NCI-H2107 treated with DMSO at 0.1 percent for 48 hours (cell line): ENCODE results near the gene KSR2.
"Not testable (repeated sequence)": the region's sequence is repeated elsewhere in the genome, so short reads cannot be mapped to it uniquely, and the experiment has no call there.

ENCODE experiments used
- DNase-seq: peaks from one replicate; lab custom pipeline; 2025; ENCODE audit not compliant: unreplicated experiment; lab: John Stamatoyannopoulos, UW

The KSR2 gene

GRCh38 chr12:117768860-117769259, 199.9 kb downstream of the KSR2 start:
- DNase-seq, result no peak

DNA sequence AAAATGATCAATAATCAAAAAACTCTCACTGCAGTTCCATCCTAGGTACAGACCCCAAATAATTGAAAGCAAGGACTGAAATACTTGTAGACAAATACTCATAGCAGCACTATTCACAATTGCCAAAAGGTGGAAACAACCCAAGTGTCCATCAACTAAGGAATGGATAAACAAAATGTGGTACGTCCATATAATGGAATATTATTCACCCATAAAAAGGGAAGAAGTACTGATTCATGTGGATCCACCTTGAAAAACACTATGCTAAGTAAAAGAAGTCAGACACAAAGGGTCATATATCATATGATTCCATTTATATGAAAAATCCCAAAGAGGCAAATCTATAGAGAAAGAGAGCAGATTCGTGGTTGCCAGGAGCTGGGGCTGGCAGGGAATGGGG, 202.8 kb downstream of the KSR2 start:
- DNase-seq, result no peak

DNA sequence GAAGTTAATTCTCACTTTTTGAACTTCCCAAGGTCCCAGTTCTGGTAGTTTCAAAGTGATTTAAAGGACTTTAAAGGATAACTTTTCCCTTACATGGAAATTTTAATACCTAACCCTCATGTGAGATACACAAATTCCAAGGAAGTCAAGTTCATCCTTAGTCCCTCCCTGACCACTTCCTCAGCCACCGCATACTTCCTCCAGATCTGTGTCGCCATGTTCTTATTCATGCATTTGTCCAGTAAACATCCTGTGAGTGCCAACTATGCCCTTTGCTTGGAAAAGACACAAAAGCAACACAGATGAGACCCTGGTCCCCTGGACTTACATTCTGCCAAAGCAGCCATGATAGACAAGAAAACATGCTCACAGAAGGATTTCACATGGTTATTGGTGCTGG, 206.6 kb downstream of the KSR2 start:
- no peak for DNase-seq

GRCh38 chr12:117761528-117762100, 207.2 kb downstream of the KSR2 start:
- no peak for DNase-seq

- no peak for DNase-seq
Measured at GRCh38 chr12:117760990-117761389, 207.8 kb downstream of the KSR2 start.

GRCh38 chr12:117750657-117751056, 218.1 kb downstream of the KSR2 start:
- no peak for DNase-seq

- no peak for DNase-seq
Measured at GRCh38 chr12:117749431-117749830, 219.4 kb downstream of the KSR2 start.

DNA sequence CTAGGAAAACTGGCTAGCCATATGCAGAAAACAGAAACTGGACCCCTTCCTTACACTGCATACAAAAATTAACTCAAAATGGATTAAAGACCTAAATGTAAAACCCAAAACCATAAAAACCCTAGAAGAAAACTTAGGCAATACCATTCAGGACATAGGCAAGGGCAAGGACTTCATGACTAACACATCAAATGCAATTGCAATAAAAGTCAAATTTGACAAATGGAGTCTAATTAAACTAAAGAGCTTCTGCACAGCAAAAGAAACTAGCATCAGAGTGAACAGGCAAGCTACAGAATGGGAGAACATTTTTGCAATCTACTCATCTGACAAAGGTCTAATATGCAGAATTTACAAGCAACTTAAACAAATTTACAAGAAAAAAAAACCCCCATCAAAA, 222.4 kb downstream of the KSR2 start:
- DNase-seq, result not testable (repeated sequence)

DNA sequence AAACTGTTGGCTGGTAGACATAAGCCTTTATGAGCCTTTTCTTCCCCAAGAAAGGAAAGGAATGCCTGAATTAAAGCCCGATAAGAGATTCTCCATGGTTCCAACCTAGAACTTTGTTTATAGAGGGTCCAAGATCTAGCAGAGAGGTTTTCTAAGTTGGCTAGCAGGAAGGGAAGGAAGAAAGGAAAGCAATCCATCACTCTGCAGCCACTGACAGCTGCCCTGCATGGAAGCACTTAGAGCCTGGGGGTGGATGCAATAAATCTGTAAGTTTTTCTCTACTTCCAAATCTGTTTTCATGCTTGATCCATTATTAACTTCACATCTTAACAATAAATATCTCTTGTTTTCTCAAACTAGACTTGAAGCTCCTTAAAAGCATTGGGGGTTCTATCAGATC, 224.4 kb downstream of the KSR2 start:
- no peak for DNase-seq

DNA sequence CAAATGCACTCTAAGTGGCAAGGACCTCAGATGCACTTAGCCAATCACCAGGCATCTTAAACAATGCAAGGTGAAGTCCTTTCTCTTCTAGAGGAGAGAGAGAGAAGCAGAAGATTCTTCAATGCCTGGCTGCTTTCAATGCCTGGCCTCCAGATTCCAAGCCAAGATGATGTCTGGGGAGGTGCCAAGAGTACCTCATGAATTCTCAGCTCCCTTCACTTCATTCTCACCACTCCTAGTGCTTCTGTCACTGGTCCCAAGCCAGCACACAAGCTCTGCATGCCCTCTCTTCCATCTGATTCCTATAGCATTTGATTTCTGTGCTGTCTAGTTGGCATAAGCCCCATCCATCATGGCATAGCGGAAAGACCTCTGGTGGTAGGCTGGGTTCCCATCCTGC, 225.0 kb downstream of the KSR2 start:
- no peak for DNase-seq

DNA sequence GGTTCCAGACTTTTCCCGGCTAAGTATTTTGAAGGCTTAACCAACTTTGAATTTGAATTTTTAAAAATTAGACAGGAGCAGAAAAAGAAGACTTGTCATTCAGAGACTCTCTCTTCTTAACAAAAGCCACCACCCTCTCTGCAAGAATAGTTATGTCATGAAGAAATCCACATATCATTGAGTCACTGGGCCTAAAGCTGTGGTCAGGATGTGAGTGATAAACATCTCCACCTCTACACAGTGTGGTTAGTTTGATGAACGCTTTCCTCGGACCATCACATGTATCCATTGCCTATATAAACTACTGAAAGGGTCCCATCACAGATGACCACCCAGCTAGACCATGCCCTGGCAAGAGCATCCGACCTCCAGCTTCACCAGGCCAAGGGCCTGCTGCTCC, 226.1 kb downstream of the KSR2 start:
- DNase-seq, result no peak

DNA sequence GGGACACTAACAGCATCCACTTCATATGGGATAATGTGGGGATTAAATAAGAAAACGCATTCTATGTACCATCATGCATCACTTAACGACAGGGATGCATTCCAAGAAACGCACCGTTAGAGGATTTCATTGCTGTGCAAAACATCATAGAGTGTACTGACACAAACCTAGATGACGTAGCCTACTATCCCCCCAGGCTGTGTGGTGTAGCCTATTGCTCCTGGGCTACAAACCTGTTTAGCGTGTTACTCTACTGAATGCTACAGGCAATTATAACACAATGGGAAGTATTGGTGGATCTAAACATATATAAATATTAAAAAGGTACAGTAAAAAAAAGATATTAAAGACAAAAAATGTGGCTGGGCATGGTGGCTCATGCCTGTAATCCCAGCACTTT, 230.6 kb downstream of the KSR2 start:
- no peak for DNase-seq

GRCh38 chr12:117733549-117733805, 235.3 kb downstream of the KSR2 start:
- DNase-seq, result no peak

- DNase-seq, result no peak
Measured at GRCh38 chr12:117732761-117733548, 235.8 kb downstream of the KSR2 start.

DNA sequence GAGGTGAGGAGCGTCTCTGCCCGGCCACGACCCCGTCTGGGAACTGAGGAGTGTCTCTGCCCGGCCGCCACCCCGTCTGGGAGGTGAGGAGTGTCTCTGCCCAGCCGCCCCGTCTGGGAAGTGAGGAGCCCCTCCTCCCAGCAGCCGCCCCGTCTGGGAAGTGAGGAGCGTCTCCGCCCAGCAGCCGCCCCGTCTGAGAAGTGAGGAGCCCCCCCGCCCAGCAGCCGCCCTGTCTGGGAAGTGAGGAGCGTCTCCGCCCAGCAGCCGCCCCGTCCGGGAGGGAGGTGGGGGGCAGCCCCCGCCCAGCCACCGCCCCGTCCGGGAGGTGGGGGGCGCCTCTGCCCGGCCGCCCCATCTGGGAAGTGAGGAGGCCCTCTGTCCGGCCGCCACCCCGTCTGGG, 237.7 kb downstream of the KSR2 start:
- DNase-seq, result not testable (repeated sequence)

DNA sequence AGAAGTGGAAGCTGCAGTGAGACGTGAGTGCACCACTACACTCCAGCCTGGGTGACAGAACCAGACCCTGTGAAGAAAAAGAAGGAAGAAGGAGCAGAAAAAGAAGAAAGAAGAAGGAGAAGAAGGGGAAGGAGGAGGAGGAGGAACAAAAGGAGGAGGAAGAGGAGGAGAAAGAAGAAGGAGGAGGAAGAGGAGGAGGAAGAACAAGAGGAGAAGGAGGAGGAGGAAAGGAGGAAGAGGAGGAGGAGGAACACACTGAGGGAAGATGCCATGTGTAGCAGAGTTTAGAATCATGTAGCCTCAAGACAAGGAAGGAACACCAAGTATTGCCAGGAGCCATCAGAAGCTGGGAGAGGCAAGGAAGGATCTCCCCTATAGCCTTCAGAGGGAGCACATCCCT, 241.5 kb downstream of the KSR2 start:
- no peak for DNase-seq

GRCh38 chr12:117724543-117724942, 244.2 kb downstream of the KSR2 start:
- DNase-seq, result no peak

DNA sequence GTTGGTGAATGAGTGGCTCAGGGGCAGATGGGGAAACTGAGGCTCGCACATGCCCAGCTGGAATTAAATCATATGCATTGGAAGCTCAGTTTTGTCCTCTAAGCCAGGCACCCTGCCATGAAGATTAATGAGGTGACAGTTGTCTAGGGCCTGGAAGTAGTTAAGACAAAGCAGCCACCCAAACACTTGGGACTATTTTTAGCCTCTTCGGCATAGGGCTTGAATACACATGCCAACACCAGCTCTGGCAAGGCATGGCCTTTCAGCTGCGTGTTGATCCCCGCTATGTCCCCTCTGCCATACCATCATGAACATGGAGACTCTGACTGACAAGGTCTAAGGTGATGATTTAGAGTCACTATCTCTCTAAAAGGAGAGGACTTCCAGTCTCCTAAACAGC, 250.2 kb downstream of the KSR2 start:
- no peak for DNase-seq

DNA sequence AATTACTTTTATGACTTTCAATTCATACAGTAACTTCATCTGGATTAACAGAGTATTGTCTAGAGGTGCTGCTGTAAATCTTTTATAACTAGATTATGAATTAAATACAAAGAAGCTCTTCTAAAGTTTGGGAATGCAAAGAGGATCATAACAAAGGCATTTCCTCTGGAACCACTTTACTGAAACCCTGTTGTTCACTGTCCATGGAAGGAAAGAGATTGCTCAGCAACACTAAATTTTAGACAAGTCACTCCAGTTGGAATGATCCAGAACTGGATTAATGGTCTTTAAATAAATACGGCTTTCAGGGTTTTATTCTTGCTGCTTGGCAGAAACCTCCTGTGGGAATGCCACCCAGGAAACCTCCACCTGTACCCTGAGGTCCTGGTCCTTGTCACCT, 250.6 kb downstream of the KSR2 start:
- no peak for DNase-seq

GRCh38 chr12:117714203-117714602, 254.6 kb downstream of the KSR2 start:
- DNase-seq, result no peak

DNA sequence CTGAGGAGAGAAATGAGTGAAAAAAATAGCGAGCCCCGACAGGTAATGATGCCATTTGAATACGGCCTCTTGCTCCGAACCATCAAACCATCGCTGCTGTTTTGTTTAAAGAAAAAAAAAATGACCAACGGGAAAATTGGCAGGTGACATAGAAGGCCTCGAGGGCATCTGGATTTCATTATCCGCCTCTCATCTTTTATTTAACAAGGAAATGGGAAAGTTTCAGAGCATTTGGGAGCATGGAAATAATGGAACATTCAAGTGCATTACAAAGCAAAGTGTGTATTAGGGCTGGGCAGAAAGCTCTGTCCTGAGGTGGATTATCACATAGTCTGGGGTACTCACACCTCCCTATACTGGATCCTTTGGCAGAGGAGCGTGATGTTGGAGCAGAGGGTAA, 258.7 kb downstream of the KSR2 start:
- no peak for DNase-seq

- no peak for DNase-seq
Measured at GRCh38 chr12:117707861-117708260, 260.9 kb downstream of the KSR2 start.

GRCh38 chr12:117703584-117703983, 265.2 kb downstream of the KSR2 start:
- DNase-seq, result no peak
